ENCODE data around the gene HNRNPDL.

- no peak for TF ChIP-seq CTCF (IDR thresholded peaks at IDR 0.05)
- no peak for TF ChIP-seq EZH2 (IDR thresholded peaks at IDR 0.05; ENCODE audit: borderline replicate concordance, insufficient read depth, low read depth, low read length, poor library complexity, severe bottlenecking)
Observed at GRCh38 chr4:82436780-82437179, 6.5 kb upstream of the HNRNPDL start.

All from B cell (primary cell).